BE2C (cell line): ENCODE measurements around the gene ALDOC.
A peak's percentile ranks its signal among the peaks of the same experiment; 100 is the strongest.

ENCODE experiments used
- DNase-seq: peaks from one replicate; pipeline ENCODE4 v3.0.0-alpha.2; 2020
- H3K27me3 ChIP-seq: fragments of 250-450 bp; sonication (Bioruptor Pico); 2 replicates; pipeline ENCODE4 v1.5.1; 2020; ENCODE audit warnings: mild to moderate bottlenecking
- H3K36me3 ChIP-seq: fragments of 250-450 bp; sonication (Bioruptor Pico); 2 replicates; pipeline ENCODE4 v1.5.1; 2020; ENCODE audit warnings: mild to moderate bottlenecking
- H3K4me1 ChIP-seq: fragments of 250-450 bp; sonication (Bioruptor Pico); 2 replicates; pipeline ENCODE4 v1.5.1; 2020
- H3K4me3 ChIP-seq: 2 replicates; pipeline ENCODE4 v1.5.1; 2011; ENCODE audit warnings: low read depth, low read length
- H3K9me3 ChIP-seq: fragments of 250-450 bp; sonication (Bioruptor Pico); 2 replicates; pipeline ENCODE4 v1.5.1; 2020
- CTCF ChIP-seq: IDR thresholded peaks from 2 replicates; pipeline ENCODE4 v1.5.1; 2012; ENCODE audit warnings: mild to moderate bottlenecking, low read depth, low read length

The ALDOC gene

GRCh38 chr17:28547623-28548416 lies 28.9 kb downstream of the ALDOC start:
- Histone ChIP-seq H3K27me3 (no peaks in the 10 kb centered on the region), H3K9me3 (no peaks in the 10 kb centered on the region), H3K4me1 (no peaks in the 10 kb centered on the region), H3K36me3 (no peaks in the 10 kb centered on the region), H3K4me3 (no peak overlapping the region)
- peak; percentile 79 for TF ChIP-seq CTCF
- DNase-seq, result peak; percentile 72

GRCh38 chr17:28547096-28547622 lies 29.5 kb downstream of the ALDOC start:
- Histone ChIP-seq H3K27me3 (no peaks in the 10 kb centered on the region), H3K4me1 (no peaks in the 10 kb centered on the region), H3K36me3 (no peaks in the 10 kb centered on the region), H3K9me3 (no peaks in the 10 kb centered on the region), H3K4me3 (no peak overlapping the region)
- DNase-seq, result no peak
- TF ChIP-seq CTCF, result no peak

GRCh38 chr17:28545787-28546415 lies 30.8 kb downstream of the ALDOC start:
- H3K4me3 ChIP-seq, result no peak overlapping the region
- H3K27me3 ChIP-seq, result no peaks in the 10 kb centered on the region
- no peak for DNase-seq
- no peak for TF ChIP-seq CTCF
- H3K36me3 ChIP-seq, result no peaks in the 10 kb centered on the region
- H3K4me1 ChIP-seq, result no peaks in the 10 kb centered on the region
- no peaks in the 10 kb centered on the region for H3K9me3 ChIP-seq

GRCh38 chr17:28545141-28545503 lies 31.6 kb downstream of the ALDOC start:
- H3K9me3 ChIP-seq, result no peaks in the 10 kb centered on the region
- no peak overlapping the region for H3K4me3 ChIP-seq
- DNase-seq, result no peak
- H3K27me3 ChIP-seq, result no peaks in the 10 kb centered on the region
- no peaks in the 10 kb centered on the region for H3K4me1 ChIP-seq
- TF ChIP-seq CTCF, result no peak
- H3K36me3 ChIP-seq, result no peaks in the 10 kb centered on the region

GRCh38 chr17:28544402-28545140 lies 32.1 kb downstream of the ALDOC start:
- Histone ChIP-seq H3K4me1 (no peaks in the 10 kb centered on the region), H3K9me3 (no peaks in the 10 kb centered on the region), H3K4me3 (no peak overlapping the region), H3K27me3 (no peaks in the 10 kb centered on the region), H3K36me3 (no peaks in the 10 kb centered on the region)
- DNase-seq, result no peak
- TF ChIP-seq CTCF, result no peak
